B cell (primary cell): Measurements from ENCODE around the gene CD79A. TPM values are rescaled to one million over a fixed set of nuclear protein-coding genes. Genes with fewer than 3 reads are reported as not detected.

Source experiments
- ATAC-seq: fragments of 200-7000 bp; cut with Tn5 transposase; one replicate; pipeline ENCODE4 v1.10.0; 2021; ENCODE audit warnings: low read depth, mild to moderate bottlenecking, moderate number of reproducible peaks, moderate library complexity
- CTCF ChIA-PET: fragments of 350-600 bp; sonication (Branson Sonifier 250); formaldehyde crosslinking; loops from one replicate; lab custom pipeline; 2021; ENCODE audit warnings: antibody characterized with exemption, inconsistent platforms; lab: Charles Lee
- POLR2A ChIA-PET: fragments of 350-600 bp; sonication (Branson Sonifier 250); formaldehyde crosslinking; loops from one replicate; lab custom pipeline; 2021; ENCODE audit warnings: antibody characterized with exemption; lab: Charles Lee
- DNase-seq: peaks from one replicate; pipeline ENCODE4 v3.0.0; 2013
- H2AFZ ChIP-seq: 2 replicates; pipeline ENCODE4 v1.6.1; 2012; ENCODE audit warnings: mild to moderate bottlenecking, low read depth, low read length; ENCODE audit not compliant: insufficient read depth, poor library complexity, severe bottlenecking
- H3K27ac ChIP-seq, 2 donors: 1 replicate in 1 of 2; 2 replicates in 1 of 2; pipeline ENCODE4 v1.5.1; 2012 to 2013; ENCODE audit warnings: low read length in 2 of 2, mild to moderate bottlenecking in 2 of 2, moderate library complexity in 1 of 2
- H3K27me3 ChIP-seq, 4 experiments: fragments of 200-600 bp in 1 of 4; sonication (generic) in 1 of 4; replicated peaks in 1 of 4; 1 replicate in 2 of 4; 2 replicates in 2 of 4; pipeline versions ENCODE4 v1.6.1 to v1.7.0; 2013 to 2016; ENCODE audit warnings: low read length in 3 of 4, mild to moderate bottlenecking in 2 of 4, mixed read lengths in 1 of 4, moderate library complexity in 1 of 4; ENCODE audit not compliant: insufficient read depth in 4 of 4, control insufficient read depth in 3 of 4; ENCODE audit errors: control extremely low read depth in 1 of 4
- H3K36me3 ChIP-seq, 2 experiments: replicated peaks in 1 of 2; 1 replicate in 1 of 2; 2 replicates in 1 of 2; pipeline versions ENCODE4 v1.6.1 to v1.7.1; 2013; ENCODE audit warnings: low read length in 1 of 2; ENCODE audit not compliant: insufficient read depth in 2 of 2, control insufficient read depth in 1 of 2; ENCODE audit errors: control extremely low read depth in 1 of 2, extremely low read depth in 1 of 2
- H3K4me1 ChIP-seq, 2 donors: fragments of 200-600 bp in 1 of 2; sonication (generic) in 1 of 2; 1 replicate in 1 of 2; 2 replicates in 1 of 2; pipeline versions ENCODE4 v1.5.1 to v1.6.1; 2013 to 2017; ENCODE audit warnings: low read length in 2 of 2; ENCODE audit not compliant: control insufficient read depth in 2 of 2, insufficient read depth in 2 of 2
- H3K4me2 ChIP-seq: replicated peaks from 2 replicates; pipeline ENCODE3; 2012; ENCODE audit warnings: mild to moderate bottlenecking, low read depth, low read length; ENCODE audit not compliant: poor library complexity, severe bottlenecking
- H3K4me3 ChIP-seq, 5 experiments: fragments of 200-600 bp in 1 of 5; sonication (generic) in 1 of 5; 1 replicate in 3 of 5; 2 replicates in 2 of 5; pipeline versions ENCODE4 v1.5.1 to v1.7.0; 2011 to 2016; ENCODE audit warnings: low read length in 4 of 5, mild to moderate bottlenecking in 4 of 5, low read depth in 2 of 5, control low read depth in 1 of 5, moderate library complexity in 1 of 5; ENCODE audit not compliant: insufficient read depth in 1 of 5; ENCODE audit errors: control extremely low read depth in 1 of 5, extremely low read depth in 1 of 5
- H3K79me2 ChIP-seq: fragments of 200-600 bp; sonication (generic); one replicate; pipeline ENCODE4 v1.6.0; 2016; ENCODE audit warnings: low read length; ENCODE audit not compliant: control insufficient read depth, insufficient read depth
- H3K9ac ChIP-seq: fragments of 200-600 bp; sonication (generic); 2 replicates; pipeline ENCODE4 v1.6.1; 2017; ENCODE audit warnings: mild to moderate bottlenecking, low read length, moderate library complexity
- H3K9me3 ChIP-seq, 3 donors: one replicate each; pipeline versions ENCODE4 v1.6.1 to v1.7.1; 2013; ENCODE audit warnings: low read length in 2 of 3; ENCODE audit not compliant: control insufficient read depth in 2 of 3, insufficient read depth in 1 of 3; ENCODE audit errors: control extremely low read depth in 1 of 3
- H4K20me1 ChIP-seq: 2 replicates; pipeline ENCODE4 v1.6.0; 2012; ENCODE audit warnings: mild to moderate bottlenecking, low read length; ENCODE audit not compliant: insufficient read depth, control insufficient read depth, poor library complexity, severe bottlenecking
- H3K27ac Mint-ChIP-seq: one replicate; pipeline ENCODE4 v1.8.0; 2021; ENCODE audit warnings: mixed read lengths
- H3K27me3 Mint-ChIP-seq: one replicate; pipeline ENCODE4 v1.8.0; 2021; ENCODE audit warnings: mixed read lengths
- H3K4me1 Mint-ChIP-seq: one replicate; pipeline ENCODE4 v1.8.0; 2021; ENCODE audit warnings: mixed read lengths
- H3K4me3 Mint-ChIP-seq: one replicate; pipeline ENCODE4 v1.8.0; 2021; ENCODE audit warnings: mixed read lengths
- H3K9me3 Mint-ChIP-seq: one replicate; pipeline ENCODE4 v1.8.0; 2022; ENCODE audit warnings: mixed read lengths; ENCODE audit not compliant: insufficient read depth
- EZH2 ChIP-seq: IDR thresholded peaks from 2 replicates; pipeline ENCODE4 v1.6.1; 2012; ENCODE audit warnings: borderline replicate concordance, low read depth, mild to moderate bottlenecking, moderate library complexity, low read length; ENCODE audit not compliant: insufficient read depth, poor library complexity, severe bottlenecking
- WGBS: methylation state at CpG from one replicate; pipeline ENCODE4 v1.1.5; 2013; ENCODE audit warnings: missing lambda C conversion rate; ENCODE audit not compliant: insufficient coverage; 5-methylcytosine and 5-hydroxymethylcytosine counted together
- intact Hi-C: fragments of 100-400 bp; cut with micrococcal nuclease; formaldehyde crosslinking; loops from one replicate; pipeline ENCODE4 v1.10.0; 2022
- polyA plus RNA-seq: library from polyadenylated mRNA; depleted of rRNA; stranded (reverse); fragments of >200 nt; gene quantifications from 2 replicates; pipeline ENCODE4 v1.2.3, GENCODE V29; 2012
- total RNA-seq, 2 donors: library from RNA; stranded (reverse); fragments of 120-200 nt in 1 of 2; gene quantifications; 1 replicate in 1 of 2; 2 replicates in 1 of 2; pipeline versions ENCODE4 v1.2.3 to v1.2.4, GENCODE V29; 2013 to 2022
- TF ChIP-seq, protein P1 (sequence below): fragments of 200-600 bp; IDR thresholded peaks from one replicate; pipeline ENCODE4 v1.8.0; 2022; ENCODE audit warnings: antibody characterized with exemption, mild to moderate bottlenecking

Gene CD79A
- total and polyA plus RNA-seq, 2 donors (not counting 1 experiment from before 2014, with no cell fraction given) = 1,280 to 1,471 TPM

DNA sequence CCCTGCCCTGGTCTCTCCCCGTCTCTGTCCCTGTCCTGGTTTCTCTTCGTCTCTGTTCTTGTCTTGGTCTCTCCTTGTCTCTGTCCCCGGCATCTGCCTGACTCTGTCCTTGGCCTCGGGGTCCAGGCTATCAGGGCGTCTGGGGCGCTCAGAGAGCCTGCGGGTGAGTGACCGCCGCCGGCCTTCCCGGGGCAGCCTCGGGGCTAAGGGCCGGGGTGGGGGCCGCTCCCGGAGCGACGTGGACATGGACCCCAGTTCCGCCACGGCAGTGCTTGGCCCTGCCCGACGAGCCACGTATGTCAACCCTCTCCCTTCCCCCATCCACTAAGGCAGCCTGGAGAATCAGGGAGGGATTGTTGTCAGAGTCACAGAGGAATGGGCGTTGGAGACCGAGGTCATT is 20.7 kb downstream of the CD79A start:
- Mint-ChIP-seq H3K9me3 (no peaks in the 10 kb centered on the region), H3K4me1 (peaks cover 11% of the 10 kb centered on the region), H3K4me3 (no peak overlapping the region), H3K27me3 (no peaks in the 10 kb centered on the region), H3K27ac (no peak overlapping the region)
- Histone ChIP-seq H4K20me1 (peaks cover 90% of the 10 kb centered on the region), H3K4me2 (no peak overlapping the region), H2AFZ (no peak overlapping the region), H3K9me3 (no peaks in the 10 kb centered on the region), H3K9ac (no peak overlapping the region), H3K27me3 (no peaks in the 10 kb centered on the region), H3K36me3 (peaks cover 12 to 79% of the 10 kb centered on the region in 2 experiments), H3K79me2 (peaks cover 27% of the 10 kb centered on the region), H3K4me3 (no peak overlapping the region), H3K27ac (no peak overlapping the region), H3K4me1 (peaks cover 0 to 7% of the 10 kb centered on the region in 2 donors)
- intact Hi-C loops = no loop called here
- POLR2A ChIA-PET = interaction anchor here (1.2 kb wide), 1 partner anchor 15 kb away, joined by 5 read pairs; the partner anchor contains the start of gene ARHGEF1
- ATAC-seq = no peak
- TF ChIP-seq, protein P1, sequence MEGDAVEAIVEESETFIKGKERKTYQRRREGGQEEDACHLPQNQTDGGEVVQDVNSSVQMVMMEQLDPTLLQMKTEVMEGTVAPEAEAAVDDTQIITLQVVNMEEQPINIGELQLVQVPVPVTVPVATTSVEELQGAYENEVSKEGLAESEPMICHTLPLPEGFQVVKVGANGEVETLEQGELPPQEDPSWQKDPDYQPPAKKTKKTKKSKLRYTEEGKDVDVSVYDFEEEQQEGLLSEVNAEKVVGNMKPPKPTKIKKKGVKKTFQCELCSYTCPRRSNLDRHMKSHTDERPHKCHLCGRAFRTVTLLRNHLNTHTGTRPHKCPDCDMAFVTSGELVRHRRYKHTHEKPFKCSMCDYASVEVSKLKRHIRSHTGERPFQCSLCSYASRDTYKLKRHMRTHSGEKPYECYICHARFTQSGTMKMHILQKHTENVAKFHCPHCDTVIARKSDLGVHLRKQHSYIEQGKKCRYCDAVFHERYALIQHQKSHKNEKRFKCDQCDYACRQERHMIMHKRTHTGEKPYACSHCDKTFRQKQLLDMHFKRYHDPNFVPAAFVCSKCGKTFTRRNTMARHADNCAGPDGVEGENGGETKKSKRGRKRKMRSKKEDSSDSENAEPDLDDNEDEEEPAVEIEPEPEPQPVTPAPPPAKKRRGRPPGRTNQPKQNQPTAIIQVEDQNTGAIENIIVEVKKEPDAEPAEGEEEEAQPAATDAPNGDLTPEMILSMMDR = no peak
- no peak for TF ChIP-seq EZH2
- CTCF ChIA-PET = interaction anchor here (1.0 to 1.8 kb wide), 3 partner anchors 9 to 38 kb away, joined by 4 to 6 read pairs (median 4); no protein-coding TSS in a partner anchor
- no peak for DNase-seq
- WGBS = 95% methylated on average over 14 of the region's 24 CpGs

DNA sequence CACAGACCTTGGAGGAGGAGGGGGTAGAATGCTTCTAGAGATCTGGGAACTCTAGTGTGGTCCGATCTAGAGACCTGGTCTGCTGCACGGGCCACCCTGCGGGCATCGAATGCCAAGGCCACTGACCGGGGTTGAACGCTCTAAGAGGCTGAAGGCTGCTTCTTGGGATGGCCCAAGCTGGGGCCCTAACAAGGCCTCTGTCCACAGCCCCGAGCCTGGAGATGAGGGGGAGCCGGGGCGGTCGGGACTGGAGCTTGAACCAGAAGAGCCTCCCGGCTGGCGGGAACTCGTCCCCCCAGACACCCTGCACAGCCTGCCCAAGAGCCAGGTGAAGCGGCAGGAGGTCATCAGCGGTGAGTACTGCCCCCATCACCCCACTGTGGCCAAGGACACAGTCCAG is 21.2 kb downstream of the CD79A start:
- no peak overlapping the region for H3K27ac Mint-ChIP-seq
- Histone ChIP-seq H3K4me2 (no peak overlapping the region), H3K4me3 (no peak overlapping the region), H4K20me1 (peaks cover 90% of the 10 kb centered on the region), H3K27ac (no peak overlapping the region), H3K36me3 (peaks cover 12 to 80% of the 10 kb centered on the region in 2 experiments), H3K27me3 (no peaks in the 10 kb centered on the region), H3K4me1 (peaks cover 0 to 4% of the 10 kb centered on the region in 2 donors), H2AFZ (no peak overlapping the region), H3K9me3 (no peaks in the 10 kb centered on the region), H3K9ac (no peak overlapping the region), H3K79me2 (peaks cover 28% of the 10 kb centered on the region)
- intact Hi-C loops = no loop called here
- no peaks in the 10 kb centered on the region for H3K27me3 Mint-ChIP-seq
- no peaks in the 10 kb centered on the region for H3K9me3 Mint-ChIP-seq
- WGBS = 97% methylated on average over 15 of the region's 15 CpGs
- no peak overlapping the region for H3K4me3 Mint-ChIP-seq
- DNase-seq (no peak), ATAC-seq (no peak)
- ChIA-PET CTCF (interaction anchor here (1.0 to 1.8 kb wide), 4 partner anchors 10 to 39 kb away, joined by 4 to 6 read pairs (median 4); no protein-coding TSS in a partner anchor), POLR2A (interaction anchor here (0.6 to 1.2 kb wide), 2 partner anchors 15 to 1144 kb away, joined by 5 to 12 read pairs; partner anchors contain the start of gene ARHGEF1)
- peaks cover 8% of the 10 kb centered on the region for H3K4me1 Mint-ChIP-seq
- no peak for TF ChIP-seq EZH2
- TF ChIP-seq, protein P1 = no peak
